Colonic mucosa (tissue), 4 donors: ENCODE data around the gene HDC. TPM values are rescaled to one million over a fixed set of nuclear protein-coding genes. Genes with fewer than 3 reads are reported as not detected.

Experiments used
- DNase-seq: peaks from one replicate; pipeline ENCODE4 v3.0.0-alpha.2; 2020
- H3K27ac ChIP-seq: fragments of 200-600 bp; one replicate; pipeline ENCODE4 v1.8.0; 2021
- H3K27me3 ChIP-seq: fragments of 200-600 bp; one replicate; pipeline ENCODE4 v1.8.0; 2021
- H3K36me3 ChIP-seq: fragments of 200-600 bp; one replicate; pipeline ENCODE4 v1.8.0; 2021
- H3K4me1 ChIP-seq: fragments of 200-600 bp; one replicate; pipeline ENCODE4 v1.8.0; 2021; ENCODE audit warnings: mild to moderate bottlenecking
- H3K4me3 ChIP-seq: fragments of 200-600 bp; one replicate; pipeline ENCODE4 v1.8.0; 2021
- H3K9ac ChIP-seq, 2 donors: one replicate each; pipeline ENCODE4 v1.7.0; 2013; ENCODE audit warnings: control low read depth in 2 of 2, low read depth in 2 of 2, low read length in 2 of 2
- H3K9me3 ChIP-seq: fragments of 200-600 bp; one replicate; pipeline ENCODE4 v1.8.0; 2021
- intact Hi-C: fragments of 100-400 bp; cut with DNase I; formaldehyde crosslinking; loops from one replicate; pipeline ENCODE4 v1.14.1; 2022
- total RNA-seq, 2 donors: library from RNA; stranded (reverse); fragmentation: NEBNext Ultra II Directional in 1 of 2; extraction: Animal tissue kit (Norgen Biotek cat#: 25700) in 1 of 2; gene quantifications; one replicate each; pipeline ENCODE4 v1.2.1, GENCODE V29; 2021
- TF ChIP-seq, protein P1 (sequence below): fragments of 200-600 bp; IDR thresholded peaks from one replicate; pipeline ENCODE4 v1.8.0; 2022; ENCODE audit warnings: antibody characterized with exemption, mild to moderate bottlenecking
- donor health status: healthy.
- donor health status: DM: no; HTN: no; CAD: no.
- donor health status: DM: no; HTN: no; CAD: no.

Gene HDC
- total RNA-seq, 2 donors from 2014 or later, result 2.0 to 4.1 TPM

DNA sequence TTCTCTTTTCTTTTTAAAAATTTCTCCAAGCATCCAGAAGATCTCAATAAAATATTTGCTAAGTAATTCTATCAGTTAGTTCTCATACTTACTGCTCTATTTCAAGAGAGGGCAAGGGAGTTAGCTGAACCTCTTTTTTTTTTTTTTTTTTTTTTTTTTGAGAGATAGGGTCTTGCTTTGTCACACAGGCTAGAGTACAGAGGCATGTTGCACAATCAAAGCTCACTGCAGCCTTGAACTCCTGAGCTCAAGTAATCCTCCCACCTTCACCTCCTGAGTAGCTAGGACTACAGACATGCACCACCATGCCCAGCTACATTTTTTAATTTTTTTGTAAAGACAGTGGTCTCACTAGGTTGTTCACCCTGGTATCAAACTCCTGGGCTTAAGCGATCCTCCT, 21.4 kb downstream of the HDC start:
- H3K36me3 ChIP-seq, result no peaks in the 10 kb centered on the region
- no peak for DNase-seq
- no peaks in the 10 kb centered on the region for H3K9me3 ChIP-seq
- no peaks in the 10 kb centered on the region for H3K27me3 ChIP-seq
- no peak overlapping the region for H3K27ac ChIP-seq
- H3K4me3 ChIP-seq, result no peak overlapping the region
- TF ChIP-seq, protein P1, sequence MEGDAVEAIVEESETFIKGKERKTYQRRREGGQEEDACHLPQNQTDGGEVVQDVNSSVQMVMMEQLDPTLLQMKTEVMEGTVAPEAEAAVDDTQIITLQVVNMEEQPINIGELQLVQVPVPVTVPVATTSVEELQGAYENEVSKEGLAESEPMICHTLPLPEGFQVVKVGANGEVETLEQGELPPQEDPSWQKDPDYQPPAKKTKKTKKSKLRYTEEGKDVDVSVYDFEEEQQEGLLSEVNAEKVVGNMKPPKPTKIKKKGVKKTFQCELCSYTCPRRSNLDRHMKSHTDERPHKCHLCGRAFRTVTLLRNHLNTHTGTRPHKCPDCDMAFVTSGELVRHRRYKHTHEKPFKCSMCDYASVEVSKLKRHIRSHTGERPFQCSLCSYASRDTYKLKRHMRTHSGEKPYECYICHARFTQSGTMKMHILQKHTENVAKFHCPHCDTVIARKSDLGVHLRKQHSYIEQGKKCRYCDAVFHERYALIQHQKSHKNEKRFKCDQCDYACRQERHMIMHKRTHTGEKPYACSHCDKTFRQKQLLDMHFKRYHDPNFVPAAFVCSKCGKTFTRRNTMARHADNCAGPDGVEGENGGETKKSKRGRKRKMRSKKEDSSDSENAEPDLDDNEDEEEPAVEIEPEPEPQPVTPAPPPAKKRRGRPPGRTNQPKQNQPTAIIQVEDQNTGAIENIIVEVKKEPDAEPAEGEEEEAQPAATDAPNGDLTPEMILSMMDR, result no peak
- no peak overlapping the region for H3K9ac ChIP-seq
- H3K4me1 ChIP-seq, result no peaks in the 10 kb centered on the region
- intact Hi-C loops, result no loop called here

DNA sequence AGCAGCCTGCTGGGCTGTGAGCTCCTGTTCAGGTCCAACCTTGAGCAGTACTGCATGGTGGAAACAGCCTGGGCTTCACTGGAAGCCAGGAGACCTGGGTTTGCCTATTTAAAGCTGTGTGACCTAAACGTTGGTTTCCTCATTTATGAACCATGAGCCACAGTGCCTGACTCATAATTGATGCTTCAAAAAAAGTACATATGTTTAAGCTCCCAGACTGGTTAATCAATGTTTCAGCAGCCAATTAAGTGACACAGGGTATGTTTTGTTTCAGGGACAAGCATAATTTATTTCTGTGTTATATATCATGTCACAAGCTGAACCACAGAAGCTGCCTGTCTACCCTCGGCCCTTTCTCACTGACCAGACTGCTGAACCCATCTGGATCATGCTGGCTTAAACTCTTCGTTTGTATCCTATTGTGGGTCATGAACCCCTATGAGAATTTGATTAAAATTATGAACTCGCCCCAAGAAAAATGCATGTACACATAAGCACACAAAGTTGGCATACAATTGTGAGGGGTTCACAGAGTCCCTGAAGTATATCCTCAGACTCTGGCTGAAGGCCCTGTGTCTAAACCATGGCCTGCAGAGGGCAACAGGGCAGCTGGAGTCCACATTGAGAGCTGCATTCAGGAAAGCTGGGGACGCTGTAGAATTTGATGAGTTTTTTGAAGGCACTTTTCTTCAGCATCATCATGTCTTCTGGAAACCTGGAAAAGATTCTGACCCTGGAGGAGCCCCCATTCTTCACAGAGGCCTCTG, 23.7 kb downstream of the HDC start:
- intact Hi-C loops, result no loop called here
- no peak overlapping the region for H3K9ac ChIP-seq
- TF ChIP-seq, protein P1, result no peak
- no peaks in the 10 kb centered on the region for H3K4me1 ChIP-seq
- DNase-seq, result no peak
- H3K36me3 ChIP-seq, result no peaks in the 10 kb centered on the region
- no peaks in the 10 kb centered on the region for H3K9me3 ChIP-seq
- H3K27ac ChIP-seq, result no peak overlapping the region
- no peak overlapping the region for H3K4me3 ChIP-seq
- no peaks in the 10 kb centered on the region for H3K27me3 ChIP-seq

DNA sequence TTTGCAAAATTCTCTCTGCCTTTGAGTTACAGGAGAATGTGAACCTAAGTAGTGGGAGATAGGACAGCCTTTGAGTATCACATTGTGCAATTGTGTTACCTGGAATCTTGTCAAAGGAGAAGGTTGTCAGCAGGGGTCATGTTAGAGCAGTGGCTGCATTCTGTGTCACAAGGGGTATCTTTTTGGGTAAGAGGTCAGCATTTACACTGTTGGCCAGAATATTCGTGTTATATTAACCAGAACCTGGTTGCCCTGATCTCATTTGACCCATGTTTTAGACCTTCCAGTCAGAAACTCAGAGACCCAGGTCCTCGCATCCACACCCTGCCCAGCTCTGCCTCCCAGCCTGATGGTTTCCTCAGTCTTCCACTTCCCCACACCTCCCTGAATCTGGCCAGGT, 27.3 kb downstream of the HDC start:
- Histone ChIP-seq H3K9ac (no peak overlapping the region), H3K4me3 (no peak overlapping the region), H3K27ac (no peak overlapping the region), H3K9me3 (no peaks in the 10 kb centered on the region), H3K36me3 (no peaks in the 10 kb centered on the region), H3K4me1 (no peaks in the 10 kb centered on the region), H3K27me3 (no peaks in the 10 kb centered on the region)
- intact Hi-C loops, result no loop called here
- TF ChIP-seq, protein P1, result no peak
- DNase-seq, result no peak

DNA sequence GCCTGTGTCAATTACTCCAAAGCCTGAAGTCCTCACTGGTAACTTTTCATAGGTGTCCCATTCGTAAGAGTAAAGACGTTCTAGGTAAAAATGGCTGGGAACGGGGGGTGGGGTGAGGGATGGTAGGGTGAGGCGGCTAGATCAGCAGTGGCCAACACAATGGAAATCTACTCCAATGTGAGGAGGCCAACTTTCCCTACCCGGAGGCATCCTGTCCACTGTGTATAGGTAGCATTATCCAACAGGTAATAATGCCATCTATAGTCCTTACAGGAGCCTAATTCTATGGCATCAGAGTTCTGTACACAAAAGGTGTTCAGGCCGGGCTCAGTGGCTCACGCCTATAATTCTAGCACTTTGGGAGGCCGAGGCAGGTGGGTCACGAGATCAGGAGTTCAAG, 29.1 kb downstream of the HDC start:
- Histone ChIP-seq H3K9ac (no peak overlapping the region), H3K4me3 (no peak overlapping the region), H3K36me3 (no peaks in the 10 kb centered on the region), H3K4me1 (no peaks in the 10 kb centered on the region), H3K27ac (no peak overlapping the region), H3K9me3 (no peaks in the 10 kb centered on the region), H3K27me3 (no peaks in the 10 kb centered on the region)
- TF ChIP-seq, protein P1, result no peak
- intact Hi-C loops, result no loop called here
- no peak for DNase-seq

DNA sequence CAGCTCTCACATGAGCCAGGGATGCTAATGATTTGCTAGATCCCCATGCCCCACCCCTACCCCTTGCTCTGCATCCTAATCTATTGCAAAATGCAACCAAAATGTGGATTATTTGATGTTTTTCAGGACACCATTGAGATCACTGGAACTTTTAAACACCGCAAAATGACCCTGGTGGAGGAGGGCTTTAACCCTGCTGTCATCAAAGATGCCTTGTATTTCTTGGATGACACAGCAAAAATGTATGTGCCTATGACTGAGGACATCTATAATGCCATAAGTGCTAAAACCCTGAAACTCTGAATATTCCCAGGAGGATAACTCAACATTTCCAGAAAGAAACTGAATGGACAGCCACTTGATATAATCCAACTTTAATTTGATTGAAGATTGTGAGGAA, 29.7 kb downstream of the HDC start:
- TF ChIP-seq, protein P1, result no peak
- Histone ChIP-seq H3K27ac (no peak overlapping the region), H3K4me1 (no peaks in the 10 kb centered on the region), H3K9me3 (no peaks in the 10 kb centered on the region), H3K4me3 (no peak overlapping the region), H3K36me3 (no peaks in the 10 kb centered on the region), H3K27me3 (no peaks in the 10 kb centered on the region), H3K9ac (no peak overlapping the region)
- intact Hi-C loops, result no loop called here
- no peak for DNase-seq
